Measurements from ENCODE around the gene HTRA3.

HTRA3 gene

GRCh38 chr4:8242782-8243560 lies 26.6 kb upstream of the HTRA3 start:
- in situ Hi-C loops (cut with HindIII; ENCODE audit: low pct_ligation_motif_present, low sequenced_read_pairs): no loop called here
- Histone ChIP-seq H3K36me3 (replicated peaks) (no peaks in the 10 kb centered on the region), H3K4me3 (ENCODE audit: low read depth, low read length) (no peak overlapping the region), H3K27ac (peak overlapping the region; percentile 28), H3K27me3 (replicated peaks) (no peaks in the 10 kb centered on the region)
- TF ChIP-seq, protein P1, sequence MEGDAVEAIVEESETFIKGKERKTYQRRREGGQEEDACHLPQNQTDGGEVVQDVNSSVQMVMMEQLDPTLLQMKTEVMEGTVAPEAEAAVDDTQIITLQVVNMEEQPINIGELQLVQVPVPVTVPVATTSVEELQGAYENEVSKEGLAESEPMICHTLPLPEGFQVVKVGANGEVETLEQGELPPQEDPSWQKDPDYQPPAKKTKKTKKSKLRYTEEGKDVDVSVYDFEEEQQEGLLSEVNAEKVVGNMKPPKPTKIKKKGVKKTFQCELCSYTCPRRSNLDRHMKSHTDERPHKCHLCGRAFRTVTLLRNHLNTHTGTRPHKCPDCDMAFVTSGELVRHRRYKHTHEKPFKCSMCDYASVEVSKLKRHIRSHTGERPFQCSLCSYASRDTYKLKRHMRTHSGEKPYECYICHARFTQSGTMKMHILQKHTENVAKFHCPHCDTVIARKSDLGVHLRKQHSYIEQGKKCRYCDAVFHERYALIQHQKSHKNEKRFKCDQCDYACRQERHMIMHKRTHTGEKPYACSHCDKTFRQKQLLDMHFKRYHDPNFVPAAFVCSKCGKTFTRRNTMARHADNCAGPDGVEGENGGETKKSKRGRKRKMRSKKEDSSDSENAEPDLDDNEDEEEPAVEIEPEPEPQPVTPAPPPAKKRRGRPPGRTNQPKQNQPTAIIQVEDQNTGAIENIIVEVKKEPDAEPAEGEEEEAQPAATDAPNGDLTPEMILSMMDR (IDR thresholded peaks at IDR 0.05; ENCODE audit: low read depth, low read length, missing control alignments): no peak
- DNase-seq: no peak

DNA sequence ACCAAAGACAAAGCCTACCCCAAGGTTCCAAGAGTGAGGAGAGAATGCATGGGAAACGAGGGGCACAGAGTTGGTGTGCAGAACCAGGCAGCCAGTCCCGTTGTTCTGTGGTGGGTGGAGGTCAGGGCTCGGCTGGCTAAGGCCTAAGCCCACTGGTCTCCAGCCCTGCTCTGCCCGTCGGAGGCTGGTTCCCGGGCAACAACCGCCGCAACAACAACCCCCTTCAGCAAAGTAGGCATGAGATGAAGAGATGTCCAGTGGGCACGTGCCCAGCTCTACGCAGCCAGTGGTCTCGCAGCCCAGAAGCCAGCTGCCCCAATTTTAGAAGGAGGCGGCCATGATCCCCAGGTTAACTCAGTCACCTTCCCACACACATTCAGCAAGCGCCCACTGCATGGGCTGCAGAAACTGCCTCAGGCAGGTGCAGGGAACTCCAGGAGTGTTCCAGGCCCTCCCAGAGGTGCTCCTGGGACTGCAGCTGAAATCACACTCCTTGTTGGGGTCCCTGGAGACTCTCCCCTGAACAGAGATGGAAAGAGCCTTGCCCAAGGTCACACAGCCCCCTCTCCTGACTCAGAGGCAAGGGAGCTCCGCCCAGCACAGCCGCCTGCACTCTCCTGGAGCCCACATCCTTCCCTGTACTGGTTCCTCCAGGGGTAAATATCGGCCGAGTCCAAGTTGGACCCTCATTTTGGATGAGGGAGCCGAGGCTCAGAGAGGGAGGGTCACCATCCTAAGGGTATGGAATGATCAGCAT lies 25.4 kb upstream of the HTRA3 start:
- TF ChIP-seq, protein P1 (IDR thresholded peaks at IDR 0.05; ENCODE audit: low read depth, low read length, missing control alignments): no peak
- no peak for DNase-seq
- Histone ChIP-seq H3K4me3 (ENCODE audit: low read depth, low read length) (no peak overlapping the region), H3K27ac (no peak overlapping the region), H3K27me3 (replicated peaks) (no peaks in the 10 kb centered on the region), H3K36me3 (replicated peaks) (no peaks in the 10 kb centered on the region)
- in situ Hi-C loops (cut with HindIII; ENCODE audit: low pct_ligation_motif_present, low sequenced_read_pairs): no loop called here

GRCh38 chr4:8244931-8245460 lies 24.6 kb upstream of the HTRA3 start:
- H3K27me3 ChIP-seq (replicated peaks): no peaks in the 10 kb centered on the region
- no peak overlapping the region for H3K27ac ChIP-seq
- H3K4me3 ChIP-seq (ENCODE audit: low read depth, low read length): no peak overlapping the region
- DNase-seq: no peak
- TF ChIP-seq, protein P1 (IDR thresholded peaks at IDR 0.05; ENCODE audit: low read depth, low read length, missing control alignments): no peak
- H3K36me3 ChIP-seq (replicated peaks): no peaks in the 10 kb centered on the region
- in situ Hi-C loops (cut with HindIII; ENCODE audit: low pct_ligation_motif_present, low sequenced_read_pairs): no loop called here

DNA sequence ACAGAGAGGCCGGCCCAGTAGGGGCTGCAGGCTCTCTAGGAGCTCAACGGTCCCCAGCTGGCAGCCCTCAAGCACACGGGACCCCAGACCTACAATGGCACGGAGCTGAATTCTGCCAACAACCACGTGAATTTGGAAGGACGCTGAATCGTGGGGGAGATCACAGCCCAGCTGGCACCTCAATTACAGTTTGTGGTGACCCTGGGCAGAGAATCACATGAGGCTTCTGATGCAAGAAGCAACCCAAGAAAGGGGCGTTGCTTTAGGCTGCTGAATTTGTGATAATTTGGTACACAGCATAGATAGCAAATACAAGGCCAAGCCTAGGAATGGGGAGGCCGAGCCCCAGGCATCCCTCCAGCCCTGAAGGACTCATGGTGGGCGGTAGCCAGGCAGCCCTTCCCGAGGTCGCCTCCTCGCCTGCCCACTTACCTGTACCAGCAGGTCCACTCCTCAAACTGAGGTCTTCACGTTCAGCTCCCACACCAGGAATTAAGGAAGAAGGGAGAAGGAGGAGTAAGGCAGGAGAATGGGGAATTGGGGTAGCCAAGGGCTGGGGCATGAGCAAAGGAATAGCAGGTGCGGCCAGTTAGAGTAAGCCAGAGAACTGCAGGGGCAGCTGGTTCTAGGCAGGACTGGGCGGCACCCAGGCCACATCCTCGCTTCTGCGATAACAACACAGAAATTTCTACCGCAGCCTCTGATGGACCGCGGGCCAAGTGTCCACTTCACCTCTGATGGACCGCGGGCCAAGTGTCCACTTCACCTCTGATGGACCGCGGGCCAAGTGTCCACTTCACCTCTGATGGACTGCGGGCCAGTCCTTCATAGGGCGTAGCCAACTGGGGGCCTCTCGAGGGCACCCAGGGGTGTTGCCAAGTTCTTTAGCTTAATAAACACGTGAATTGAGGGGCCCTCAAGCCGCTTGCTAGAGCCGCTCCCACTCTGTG lies 23.4 kb upstream of the HTRA3 start:
- TF ChIP-seq, protein P1 (IDR thresholded peaks at IDR 0.05; ENCODE audit: low read depth, low read length, missing control alignments): no peak

GRCh38 chr4:8247047-8247930 lies 22.3 kb upstream of the HTRA3 start:
- no peak for DNase-seq
- H3K4me3 ChIP-seq (ENCODE audit: low read depth, low read length): no peak overlapping the region
- in situ Hi-C loops (cut with HindIII; ENCODE audit: low pct_ligation_motif_present, low sequenced_read_pairs): no loop called here
- TF ChIP-seq, protein P1 (IDR thresholded peaks at IDR 0.05; ENCODE audit: low read depth, low read length, missing control alignments): no peak
- H3K27ac ChIP-seq: no peak overlapping the region
- H3K27me3 ChIP-seq (replicated peaks): no peaks in the 10 kb centered on the region
- H3K36me3 ChIP-seq (replicated peaks): no peaks in the 10 kb centered on the region

More for the DNA sequence above, 23.4 kb upstream of the HTRA3 start:
- H3K27me3 ChIP-seq (replicated peaks): no peaks in the 10 kb centered on the region
- no peaks in the 10 kb centered on the region for H3K36me3 ChIP-seq (replicated peaks)
- in situ Hi-C loops (cut with HindIII; ENCODE audit: low pct_ligation_motif_present, low sequenced_read_pairs): no loop called here
- no peak overlapping the region for H3K27ac ChIP-seq
- no peak overlapping the region for H3K4me3 ChIP-seq (ENCODE audit: low read depth, low read length)
- DNase-seq: no peak
